ENCODE measurements around the gene MRPL30. TPM values are rescaled to one million over a fixed set of nuclear protein-coding genes. Genes with fewer than 3 reads are reported as not detected.
"Not testable (repeated sequence)": the region's sequence is repeated elsewhere in the genome, so short reads cannot be mapped to it uniquely, and the experiment has no call there.

Gene MRPL30
- total RNA-seq, 1 donor from 2014 or later = 18.8 TPM

GRCh38 chr2:99201959-99202678, 21.1 kb downstream of the MRPL30 start:
- intact Hi-C loops (cut with DNase I) = no loop called here
- no peaks in the 10 kb centered on the region for H3K4me1 ChIP-seq
- no peak for ATAC-seq
- peaks cover 17% of the 10 kb centered on the region for H3K36me3 ChIP-seq
- H3K4me3 ChIP-seq = no peak overlapping the region
- TF ChIP-seq, protein P1, sequence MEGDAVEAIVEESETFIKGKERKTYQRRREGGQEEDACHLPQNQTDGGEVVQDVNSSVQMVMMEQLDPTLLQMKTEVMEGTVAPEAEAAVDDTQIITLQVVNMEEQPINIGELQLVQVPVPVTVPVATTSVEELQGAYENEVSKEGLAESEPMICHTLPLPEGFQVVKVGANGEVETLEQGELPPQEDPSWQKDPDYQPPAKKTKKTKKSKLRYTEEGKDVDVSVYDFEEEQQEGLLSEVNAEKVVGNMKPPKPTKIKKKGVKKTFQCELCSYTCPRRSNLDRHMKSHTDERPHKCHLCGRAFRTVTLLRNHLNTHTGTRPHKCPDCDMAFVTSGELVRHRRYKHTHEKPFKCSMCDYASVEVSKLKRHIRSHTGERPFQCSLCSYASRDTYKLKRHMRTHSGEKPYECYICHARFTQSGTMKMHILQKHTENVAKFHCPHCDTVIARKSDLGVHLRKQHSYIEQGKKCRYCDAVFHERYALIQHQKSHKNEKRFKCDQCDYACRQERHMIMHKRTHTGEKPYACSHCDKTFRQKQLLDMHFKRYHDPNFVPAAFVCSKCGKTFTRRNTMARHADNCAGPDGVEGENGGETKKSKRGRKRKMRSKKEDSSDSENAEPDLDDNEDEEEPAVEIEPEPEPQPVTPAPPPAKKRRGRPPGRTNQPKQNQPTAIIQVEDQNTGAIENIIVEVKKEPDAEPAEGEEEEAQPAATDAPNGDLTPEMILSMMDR (IDR thresholded peaks at IDR 0.05) = peak; percentile 6
- H3K27me3 ChIP-seq = no peaks in the 10 kb centered on the region
- DNase-seq = no peak
- H3K9me3 ChIP-seq = no peaks in the 10 kb centered on the region
- no peak overlapping the region for H3K27ac ChIP-seq

- no peak for DNase-seq
- TF ChIP-seq, protein P1 (IDR thresholded peaks at IDR 0.05) = no peak
- ATAC-seq = no peak
- Histone ChIP-seq H3K9me3 (no peaks in the 10 kb centered on the region), H3K27ac (no peak overlapping the region), H3K4me3 (no peak overlapping the region), H3K4me1 (no peaks in the 10 kb centered on the region), H3K36me3 (no peaks in the 10 kb centered on the region), H3K27me3 (no peaks in the 10 kb centered on the region)
- intact Hi-C loops (cut with DNase I) = no loop called here
Measured at GRCh38 chr2:99205491-99205890, 24.5 kb downstream of the MRPL30 start.

DNA sequence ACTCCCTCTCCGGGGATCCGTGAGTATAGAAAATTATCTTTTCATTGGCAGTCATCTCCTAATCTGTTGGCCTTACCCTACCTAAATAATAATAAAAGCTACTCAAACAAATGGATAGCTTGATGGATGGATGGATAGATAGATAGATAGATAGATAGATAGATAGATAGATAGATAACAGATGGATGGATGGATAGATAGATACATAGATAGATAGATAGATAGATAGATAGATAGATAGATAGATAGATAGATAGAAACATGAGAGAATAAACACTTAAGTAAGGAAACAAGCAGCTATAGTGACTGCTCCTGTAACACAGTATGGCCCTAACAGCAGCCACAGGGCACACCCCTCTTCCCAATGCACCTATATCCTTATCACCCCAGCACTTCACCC, 35.1 kb downstream of the MRPL30 start:
- TF ChIP-seq, protein P1 (IDR thresholded peaks at IDR 0.05) = no peak
- ATAC-seq (no peak), DNase-seq (no peak)
- H3K27ac ChIP-seq = no peak overlapping the region
- H3K27me3 ChIP-seq = no peaks in the 10 kb centered on the region
- H3K36me3 ChIP-seq = no peaks in the 10 kb centered on the region
- intact Hi-C loops (cut with DNase I) = no loop called here
- H3K4me1 ChIP-seq = no peaks in the 10 kb centered on the region
- no peaks in the 10 kb centered on the region for H3K9me3 ChIP-seq
- H3K4me3 ChIP-seq = no peak overlapping the region

DNA sequence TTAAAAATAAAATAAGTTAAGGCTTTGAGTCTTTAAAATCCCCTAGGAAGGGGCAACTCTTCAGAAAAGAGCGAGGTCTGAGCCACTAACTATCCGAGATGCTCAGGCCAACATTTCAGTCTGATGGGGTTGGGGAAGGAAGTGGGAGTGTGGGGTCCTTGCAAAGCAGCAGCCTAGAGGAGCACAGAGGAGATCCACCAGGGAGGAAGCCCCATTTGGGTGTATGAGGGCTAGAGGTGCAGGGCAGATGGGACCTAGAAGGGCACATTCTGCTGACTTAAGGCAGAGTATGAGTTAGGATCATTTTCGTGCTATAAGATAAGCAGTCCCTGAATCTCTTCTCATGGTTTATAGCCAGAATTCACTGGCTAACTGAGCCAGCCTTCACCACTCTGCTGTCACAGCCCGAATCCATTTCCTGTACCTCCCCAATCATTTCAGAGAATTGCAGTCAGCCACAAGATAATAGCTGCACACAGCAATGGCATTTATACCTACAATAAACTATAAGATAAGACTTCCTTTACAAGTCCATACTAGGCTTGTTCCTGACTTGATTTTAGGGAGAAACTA, 37.0 kb downstream of the MRPL30 start:
- TF ChIP-seq, protein P1 (IDR thresholded peaks at IDR 0.05) = no peak
- no peak overlapping the region for H3K27ac ChIP-seq
- H3K27me3 ChIP-seq = no peaks in the 10 kb centered on the region
- ATAC-seq (no peak), DNase-seq (no peak)
- H3K4me3 ChIP-seq = no peak overlapping the region
- no peaks in the 10 kb centered on the region for H3K36me3 ChIP-seq
- intact Hi-C loops (cut with DNase I) = no loop called here
- H3K4me1 ChIP-seq = no peaks in the 10 kb centered on the region
- H3K9me3 ChIP-seq = no peaks in the 10 kb centered on the region

DNA sequence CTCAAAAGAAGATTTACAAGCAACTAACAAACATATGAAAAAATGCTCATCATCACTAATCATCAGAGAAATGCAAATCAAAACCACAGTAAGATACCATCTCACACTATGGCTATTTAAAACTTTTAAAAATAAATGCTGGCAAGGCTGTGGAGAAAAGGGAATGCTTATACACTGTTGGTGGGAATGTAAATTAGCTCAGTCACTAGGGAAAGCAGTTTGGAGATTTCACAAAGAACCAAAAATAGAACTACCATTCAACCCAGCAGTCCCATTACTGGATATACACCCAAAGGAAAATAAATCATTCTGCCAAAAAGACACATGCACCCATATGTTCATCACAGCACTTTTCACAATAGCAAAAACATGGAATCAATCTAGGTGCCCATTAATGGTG, 52.2 kb downstream of the MRPL30 start:
- H3K4me1 ChIP-seq; H3K27ac ChIP-seq; ATAC-seq; H3K27me3 ChIP-seq; intact Hi-C loops (cut with DNase I); H3K4me3 ChIP-seq; H3K9me3 ChIP-seq; DNase-seq; H3K36me3 ChIP-seq: not testable (repeated sequence)

GRCh38 chr2:99238599-99238998, 57.6 kb downstream of the MRPL30 start:
- no peak overlapping the region for H3K4me3 ChIP-seq

More at GRCh38 chr2:99238599-99238998, 57.6 kb downstream of the MRPL30 start:
- H3K27me3 ChIP-seq = no peaks in the 10 kb centered on the region
- no peaks in the 10 kb centered on the region for H3K9me3 ChIP-seq
- TF ChIP-seq, protein P1 (IDR thresholded peaks at IDR 0.05) = no peak
- H3K4me1 ChIP-seq = no peaks in the 10 kb centered on the region
- no peak for DNase-seq
- ATAC-seq = no peak
- H3K36me3 ChIP-seq = no peaks in the 10 kb centered on the region
- no peak overlapping the region for H3K27ac ChIP-seq
- intact Hi-C loops (cut with DNase I) = no loop called here

Data from upper lobe of right lung (tissue), 1 donor.